ENCODE measurements around the gene DENND1A.

Gene DENND1A

DNA sequence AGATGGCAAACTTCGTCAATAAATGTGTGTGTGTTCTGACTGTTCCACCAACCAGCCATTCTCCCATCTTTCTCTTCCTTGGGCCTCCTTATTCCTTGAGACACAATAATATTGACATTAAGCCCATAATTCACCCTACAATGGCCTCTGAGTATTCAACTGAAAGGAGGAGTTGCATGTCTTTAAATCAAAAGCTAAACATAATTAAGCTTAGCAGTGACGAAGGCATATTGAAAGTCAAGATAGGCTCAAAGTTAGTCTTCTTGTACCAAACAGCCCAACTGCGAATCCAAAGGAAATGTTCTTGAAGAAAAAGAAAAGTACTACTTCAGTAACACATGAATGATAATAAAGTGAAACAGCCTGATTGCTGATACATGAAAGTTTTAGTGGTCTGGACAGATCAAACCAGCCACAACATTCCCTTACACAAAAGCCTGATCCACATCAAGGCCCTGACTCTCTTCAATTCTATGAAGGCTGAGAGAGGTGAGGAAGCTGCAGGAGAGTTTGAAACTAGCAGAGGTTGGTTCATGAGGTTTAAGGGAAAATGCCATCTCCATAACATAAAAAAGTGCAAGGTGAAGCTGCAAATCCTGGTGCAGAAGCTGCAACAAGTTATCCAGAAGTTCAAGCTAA lies 81.4 kb downstream of the DENND1A start:
- DNase-seq (ENCODE audit: low read depth) = no peak
- TF ChIP-seq, protein P1, sequence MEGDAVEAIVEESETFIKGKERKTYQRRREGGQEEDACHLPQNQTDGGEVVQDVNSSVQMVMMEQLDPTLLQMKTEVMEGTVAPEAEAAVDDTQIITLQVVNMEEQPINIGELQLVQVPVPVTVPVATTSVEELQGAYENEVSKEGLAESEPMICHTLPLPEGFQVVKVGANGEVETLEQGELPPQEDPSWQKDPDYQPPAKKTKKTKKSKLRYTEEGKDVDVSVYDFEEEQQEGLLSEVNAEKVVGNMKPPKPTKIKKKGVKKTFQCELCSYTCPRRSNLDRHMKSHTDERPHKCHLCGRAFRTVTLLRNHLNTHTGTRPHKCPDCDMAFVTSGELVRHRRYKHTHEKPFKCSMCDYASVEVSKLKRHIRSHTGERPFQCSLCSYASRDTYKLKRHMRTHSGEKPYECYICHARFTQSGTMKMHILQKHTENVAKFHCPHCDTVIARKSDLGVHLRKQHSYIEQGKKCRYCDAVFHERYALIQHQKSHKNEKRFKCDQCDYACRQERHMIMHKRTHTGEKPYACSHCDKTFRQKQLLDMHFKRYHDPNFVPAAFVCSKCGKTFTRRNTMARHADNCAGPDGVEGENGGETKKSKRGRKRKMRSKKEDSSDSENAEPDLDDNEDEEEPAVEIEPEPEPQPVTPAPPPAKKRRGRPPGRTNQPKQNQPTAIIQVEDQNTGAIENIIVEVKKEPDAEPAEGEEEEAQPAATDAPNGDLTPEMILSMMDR (IDR thresholded peaks at IDR 0.05; ENCODE audit: insufficient read depth, low read depth, low read length, missing control alignments) = no peak
- no peak overlapping the region for H3K4me3 ChIP-seq (ENCODE audit: low read length)

DNA sequence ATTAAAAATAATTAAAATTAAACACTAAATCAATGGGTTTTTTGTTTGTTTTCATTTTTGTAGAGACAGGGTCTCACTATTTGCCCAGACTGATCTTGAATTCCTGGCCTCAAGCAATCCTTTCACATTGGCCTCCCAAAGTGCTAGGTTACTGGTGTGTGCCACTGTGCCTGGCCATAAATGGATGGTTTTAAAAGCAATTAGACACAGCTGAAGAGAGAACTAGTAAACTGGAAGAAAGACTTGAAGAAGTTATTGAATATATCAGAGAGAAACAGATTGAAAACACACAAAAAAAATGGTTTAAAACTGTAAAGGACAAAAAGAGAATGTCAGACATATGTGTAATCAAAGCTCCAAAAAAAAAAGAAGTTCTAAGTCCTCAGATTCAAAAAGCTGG lies 83.0 kb downstream of the DENND1A start:
- H3K4me3 ChIP-seq (ENCODE audit: low read length) = no peak overlapping the region
- TF ChIP-seq, protein P1 (IDR thresholded peaks at IDR 0.05; ENCODE audit: insufficient read depth, low read depth, low read length, missing control alignments) = no peak
- DNase-seq (ENCODE audit: low read depth) = no peak

DNA sequence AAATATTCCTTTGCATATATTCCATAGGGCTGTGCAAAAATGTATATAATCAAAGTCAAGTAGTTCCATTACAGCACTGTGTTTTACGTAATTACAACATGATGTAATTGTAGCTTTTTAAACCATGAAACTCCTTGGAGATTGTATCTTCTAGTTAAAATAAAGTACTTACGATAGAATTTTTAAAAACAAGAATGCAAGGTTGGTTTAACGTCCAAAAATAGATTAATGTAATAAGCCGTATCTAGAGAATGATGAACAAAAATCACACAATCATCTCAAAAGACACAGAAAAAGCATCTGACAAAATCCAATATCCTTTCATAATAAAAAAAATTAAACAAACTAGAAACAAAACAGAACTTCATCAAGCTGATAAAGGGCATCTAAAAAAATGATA lies 86.2 kb downstream of the DENND1A start:
- no peak overlapping the region for H3K4me3 ChIP-seq (ENCODE audit: low read length)
- TF ChIP-seq, protein P1 (IDR thresholded peaks at IDR 0.05; ENCODE audit: insufficient read depth, low read depth, low read length, missing control alignments) = no peak
- DNase-seq (ENCODE audit: low read depth) = no peak

DNA sequence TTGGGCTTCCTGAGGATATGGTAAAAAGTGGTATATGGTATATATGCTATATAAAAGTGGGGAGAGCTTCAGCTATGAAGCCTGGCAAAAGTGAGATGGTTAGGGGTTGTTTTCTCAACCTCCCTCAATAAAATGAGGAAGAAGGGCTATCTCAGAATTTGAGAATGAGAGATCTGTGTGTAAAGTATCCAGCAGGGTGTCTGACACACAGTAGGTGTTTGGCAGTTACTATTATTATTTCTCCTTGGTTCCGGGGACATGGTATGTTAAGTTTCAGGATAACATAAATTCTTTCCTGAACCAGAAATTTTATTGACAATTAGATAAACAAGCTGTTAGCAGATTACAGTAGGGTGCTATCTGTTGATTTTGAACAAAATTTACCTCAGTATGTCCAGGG lies 94.1 kb downstream of the DENND1A start:
- DNase-seq (ENCODE audit: low read depth) = no peak
- TF ChIP-seq, protein P1 (IDR thresholded peaks at IDR 0.05; ENCODE audit: insufficient read depth, low read depth, low read length, missing control alignments) = no peak
- H3K4me3 ChIP-seq (ENCODE audit: low read length) = no peak overlapping the region

DNA sequence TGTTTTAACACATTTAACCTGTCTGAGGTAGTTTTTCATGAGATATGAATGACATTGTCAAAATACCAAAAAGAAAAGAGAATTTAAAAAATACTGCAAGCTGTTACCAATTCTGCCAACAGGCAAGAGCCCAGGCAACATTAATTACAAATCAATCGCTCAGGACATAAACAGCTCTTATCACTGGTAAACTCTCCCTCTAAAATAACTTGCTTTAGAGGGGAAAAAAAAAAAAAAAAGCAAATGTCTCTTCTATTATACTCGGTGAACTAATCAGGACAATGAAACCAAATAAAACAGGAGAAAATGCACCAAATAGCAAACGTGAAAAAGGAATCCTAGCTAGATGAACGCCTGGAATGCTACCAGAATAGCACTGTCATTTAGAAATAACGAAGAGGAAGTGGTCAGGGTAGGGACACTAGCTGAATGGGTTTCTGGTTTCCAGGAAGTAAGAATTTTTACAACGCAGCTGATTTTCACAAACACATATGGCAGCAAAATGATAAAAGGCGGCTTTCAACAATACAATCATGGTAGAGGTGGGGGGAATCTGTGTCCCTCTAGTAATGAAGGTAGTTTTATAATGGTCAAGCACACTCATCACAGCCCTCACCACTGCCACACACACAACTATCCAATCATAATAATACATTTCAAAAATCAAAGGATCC lies 94.9 kb downstream of the DENND1A start:
- no peak overlapping the region for H3K4me3 ChIP-seq (ENCODE audit: low read length)
- peak; percentile 3 for DNase-seq (ENCODE audit: low read depth)
- TF ChIP-seq, protein P1 (IDR thresholded peaks at IDR 0.05; ENCODE audit: insufficient read depth, low read depth, low read length, missing control alignments) = no peak

DNA sequence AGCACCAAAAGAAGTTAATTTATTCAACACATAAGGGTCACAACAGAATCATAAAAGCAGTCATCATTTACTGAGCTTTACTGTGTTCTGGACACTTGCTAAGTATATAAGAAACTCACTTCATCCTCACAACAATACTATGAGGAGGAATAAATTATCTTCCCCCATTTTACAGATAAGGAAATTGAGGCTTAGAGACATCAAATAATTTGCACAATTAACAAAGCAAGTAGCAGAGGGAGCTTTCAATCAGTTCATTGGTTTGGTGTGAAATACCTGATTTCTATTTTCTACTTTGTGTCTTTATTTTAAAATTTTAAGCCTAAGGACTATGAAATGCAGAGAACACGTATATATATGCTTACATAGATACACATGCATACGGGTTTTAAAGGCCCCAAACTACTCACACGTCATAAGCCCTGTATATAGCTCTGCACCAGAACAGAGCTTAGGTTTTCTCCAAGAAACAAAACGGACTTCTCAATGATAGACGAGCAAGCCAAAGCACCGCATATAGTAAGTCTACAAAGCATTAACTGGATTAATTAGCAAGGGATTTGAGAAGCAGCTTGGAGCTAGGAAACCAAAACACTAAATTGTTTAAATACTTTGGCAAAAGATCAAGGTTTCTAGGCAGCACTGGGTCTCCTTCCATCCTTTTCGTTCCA lies 95.6 kb downstream of the DENND1A start:
- no peak overlapping the region for H3K4me3 ChIP-seq (ENCODE audit: low read length)
- DNase-seq (ENCODE audit: low read depth) = no peak
- TF ChIP-seq, protein P1 (IDR thresholded peaks at IDR 0.05; ENCODE audit: insufficient read depth, low read depth, low read length, missing control alignments) = no peak
